Subcutaneous abdominal adipose tissue (tissue), 5 donors: ENCODE results near the gene GRHPR.

Experiments used
- H3K27ac ChIP-seq: one replicate; pipeline ENCODE4 v1.7.0; 2013; ENCODE audit warnings: low read depth, mild to moderate bottlenecking, inconsistent platforms, low read length, moderate library complexity
- H3K27me3 ChIP-seq, 5 donors: one replicate each; pipeline ENCODE4 v1.7.0; 2013; ENCODE audit warnings: low read length in 5 of 5, inconsistent platforms in 1 of 5; ENCODE audit not compliant: control insufficient read depth in 5 of 5, insufficient read depth in 4 of 5
- H3K36me3 ChIP-seq, 5 donors: one replicate each; pipeline ENCODE4 v1.7.0; 2013; ENCODE audit warnings: low read length in 5 of 5; ENCODE audit not compliant: control insufficient read depth in 5 of 5, insufficient read depth in 5 of 5
- H3K4me1 ChIP-seq, 5 donors: one replicate each; pipeline ENCODE4 v1.7.0; 2013; ENCODE audit warnings: low read length in 5 of 5, mild to moderate bottlenecking in 3 of 5, moderate library complexity in 1 of 5; ENCODE audit not compliant: control insufficient read depth in 5 of 5, insufficient read depth in 5 of 5
- H3K4me3 ChIP-seq, 5 donors: one replicate each; pipeline ENCODE4 v1.7.0; 2013; ENCODE audit warnings: low read length in 5 of 5, low read depth in 1 of 5
- H3K9ac ChIP-seq, 5 donors: one replicate each; pipeline ENCODE4 v1.7.0; 2013; ENCODE audit warnings: low read length in 5 of 5, mild to moderate bottlenecking in 4 of 5, moderate library complexity in 3 of 5
- H3K9me3 ChIP-seq, 5 donors: one replicate each; pipeline ENCODE4 v1.7.0; 2013; ENCODE audit warnings: low read length in 5 of 5; ENCODE audit not compliant: control insufficient read depth in 5 of 5
- donor health status: healthy.
- donor health status: healthy.
- donor health status: healthy.
- donor health status: healthy.
- donor health status: healthy.

Gene GRHPR

DNA sequence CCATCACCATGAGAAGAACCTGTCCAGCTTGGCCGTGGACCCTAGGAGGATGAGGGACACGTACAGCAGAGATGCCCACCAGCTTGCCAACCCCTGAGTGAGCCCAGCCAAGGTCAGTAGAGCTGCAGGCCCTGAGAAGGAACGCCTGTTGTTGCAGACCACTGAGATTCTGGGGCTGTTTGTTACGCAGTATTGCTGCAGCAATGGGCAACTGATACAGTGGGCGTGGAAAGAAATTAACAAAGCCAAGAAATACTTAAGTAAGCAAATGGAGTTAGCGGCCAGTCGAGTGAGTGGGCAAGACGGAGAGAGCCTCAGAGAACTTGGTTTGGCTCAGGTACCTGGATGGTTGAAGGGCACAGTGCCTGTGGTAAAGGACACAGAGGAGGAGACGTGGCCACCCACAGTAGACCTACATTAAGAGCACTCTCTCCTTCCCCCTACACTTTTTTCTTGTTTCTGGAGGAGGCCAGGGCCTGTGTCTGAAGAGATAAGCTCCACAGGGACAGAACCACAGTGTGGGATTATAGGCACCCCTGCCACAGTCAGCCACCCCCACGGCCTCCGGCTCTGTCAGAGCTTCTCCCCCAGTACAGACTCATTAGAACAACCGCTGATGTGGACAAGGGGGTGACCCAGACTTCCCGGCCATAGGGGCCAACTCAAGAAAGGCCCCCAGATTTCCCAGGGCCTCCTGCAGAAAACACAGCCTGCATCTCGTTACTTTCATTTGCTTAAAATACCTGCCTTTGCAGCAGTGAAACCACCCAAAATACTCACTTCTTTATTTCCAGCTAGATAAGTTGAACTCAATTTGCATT, 40.1 kb upstream of the GRHPR start:
- Histone ChIP-seq H3K36me3 (no peaks in the 10 kb centered on the region), H3K4me1 (no peaks in the 10 kb centered on the region), H3K9me3 (peaks cover 0 to 6% (median 0%) of the 10 kb centered on the region in 5 donors), H3K27me3 (no peaks in the 10 kb centered on the region), H3K27ac (no peak overlapping the region), H3K4me3 (no peak overlapping the region), H3K9ac (no peak overlapping the region)

DNA sequence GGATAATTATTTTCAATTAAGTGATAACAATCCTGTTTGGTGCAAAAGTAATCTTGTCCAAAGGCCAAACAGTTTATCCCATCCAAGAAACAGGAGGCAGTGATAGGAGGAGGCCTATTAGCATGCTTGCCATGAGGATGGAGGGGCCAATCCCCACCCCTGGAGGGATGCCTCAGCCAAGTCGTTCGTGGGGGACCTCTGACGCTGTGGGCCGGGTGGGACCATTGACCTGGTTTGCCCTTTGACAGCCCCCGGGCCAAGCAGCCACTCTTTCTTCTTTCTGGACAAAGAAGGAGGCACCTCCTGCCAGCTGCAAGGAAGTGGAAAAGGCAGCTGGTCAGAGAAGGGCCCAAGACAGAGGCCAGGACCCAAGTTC, 39.5 kb upstream of the GRHPR start:
- Histone ChIP-seq H3K27ac (no peak overlapping the region), H3K4me1 (no peaks in the 10 kb centered on the region), H3K36me3 (no peaks in the 10 kb centered on the region)

DNA sequence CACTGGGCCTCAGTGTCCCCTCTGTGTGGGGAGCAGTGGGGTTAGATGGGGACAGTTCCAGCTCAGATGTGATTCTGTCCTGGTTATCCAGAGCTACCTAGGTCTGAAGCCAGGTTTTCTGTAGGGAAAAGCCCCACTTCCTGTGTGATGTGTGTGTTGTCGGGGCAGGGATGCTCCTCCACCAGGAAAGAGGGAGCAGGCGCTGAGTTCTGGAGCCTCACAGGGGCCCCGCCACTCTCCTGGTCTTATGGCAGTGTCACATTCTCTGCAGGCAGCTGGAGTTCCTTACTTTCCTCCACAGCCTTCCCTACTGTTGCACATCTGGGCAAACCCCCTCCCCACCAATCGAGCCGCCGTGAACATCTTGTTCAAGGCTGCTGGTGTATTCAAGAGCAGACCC, 39.1 kb upstream of the GRHPR start:
- Histone ChIP-seq H3K36me3 (no peaks in the 10 kb centered on the region), H3K9me3 (peaks cover 0 to 6% (median 0%) of the 10 kb centered on the region in 5 donors), H3K9ac (no peak overlapping the region), H3K27ac (no peak overlapping the region), H3K4me3 (no peak overlapping the region), H3K27me3 (no peaks in the 10 kb centered on the region), H3K4me1 (no peaks in the 10 kb centered on the region)

More for the DNA sequence above, 39.5 kb upstream of the GRHPR start:
- Histone ChIP-seq H3K4me3 (no peak overlapping the region), H3K9me3 (peaks cover 0 to 6% (median 0%) of the 10 kb centered on the region in 5 donors), H3K27me3 (no peaks in the 10 kb centered on the region), H3K9ac (no peak overlapping the region)

DNA sequence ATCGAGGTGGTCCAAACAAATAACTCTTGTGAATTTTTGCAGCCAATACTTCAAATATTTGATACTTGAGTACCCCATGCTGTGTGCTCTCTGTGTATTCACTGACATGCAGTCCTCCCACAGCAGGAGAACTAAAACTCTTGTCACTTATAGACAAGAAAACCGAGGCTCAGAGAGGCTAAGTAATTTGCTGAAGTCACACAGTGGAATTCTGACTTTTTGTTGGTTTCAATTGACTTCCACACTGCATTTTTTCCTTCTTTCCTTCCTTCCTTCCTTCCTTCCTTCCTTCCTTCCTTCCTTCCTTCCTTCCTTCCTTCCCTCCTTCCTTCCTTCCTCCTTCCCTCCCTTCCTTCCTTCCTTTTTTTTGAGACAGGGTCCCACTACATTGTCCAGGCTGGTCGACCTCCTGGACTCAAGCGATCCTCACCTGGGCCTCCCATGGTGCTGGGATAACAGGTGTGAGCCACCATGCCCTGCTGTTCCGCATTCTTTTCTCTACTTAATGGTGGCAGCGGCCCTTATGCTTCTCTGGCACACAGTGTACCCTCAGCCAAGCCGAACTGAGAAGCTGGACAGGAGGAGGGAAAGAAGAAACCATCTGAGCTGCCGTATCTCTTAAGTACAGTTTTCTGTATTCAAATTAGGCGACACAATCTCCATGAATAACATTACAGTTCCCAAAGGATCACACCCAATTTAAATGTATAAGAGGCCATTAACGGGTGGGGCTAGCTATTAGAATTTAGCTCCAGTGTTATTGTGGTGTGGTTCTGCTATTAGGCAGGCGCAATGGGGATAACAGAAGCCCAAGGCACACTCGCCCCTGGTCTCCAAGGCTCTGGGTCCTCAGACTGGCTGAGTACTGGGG, 38.4 kb upstream of the GRHPR start:
- H3K9ac ChIP-seq = no peak overlapping the region
- H3K4me3 ChIP-seq = no peak overlapping the region
- H3K27me3 ChIP-seq = no peaks in the 10 kb centered on the region
- no peaks in the 10 kb centered on the region for H3K36me3 ChIP-seq
- H3K9me3 ChIP-seq = peaks cover 0 to 6% (median 0%) of the 10 kb centered on the region in 5 donors
- no peak overlapping the region for H3K27ac ChIP-seq
- H3K4me1 ChIP-seq = no peaks in the 10 kb centered on the region

DNA sequence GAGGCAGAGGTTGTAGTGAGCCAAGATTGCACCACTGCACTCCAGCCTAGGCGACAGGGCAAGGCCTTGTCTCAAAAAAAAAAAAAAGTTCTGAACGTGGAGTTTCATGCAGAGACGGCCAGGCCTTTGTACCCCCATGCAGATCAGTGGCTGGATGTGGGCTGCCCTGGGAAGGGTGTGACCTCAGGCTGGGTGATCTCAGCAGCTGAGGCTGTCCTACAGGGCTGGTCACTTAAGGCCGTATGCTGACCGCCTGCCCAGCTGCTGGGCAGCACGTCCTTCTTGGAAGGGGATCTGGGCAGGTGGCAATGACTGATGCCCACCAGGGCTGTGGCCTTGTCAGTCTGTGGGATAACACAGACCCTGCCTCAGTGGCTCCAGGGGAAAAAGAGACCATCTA, 37.2 kb upstream of the GRHPR start:
- Histone ChIP-seq H3K4me1 (no peaks in the 10 kb centered on the region), H3K36me3 (no peaks in the 10 kb centered on the region), H3K27me3 (no peaks in the 10 kb centered on the region), H3K9ac (no peak overlapping the region), H3K4me3 (no peak overlapping the region), H3K27ac (no peak overlapping the region), H3K9me3 (peaks cover 0 to 6% (median 0%) of the 10 kb centered on the region in 5 donors)

DNA sequence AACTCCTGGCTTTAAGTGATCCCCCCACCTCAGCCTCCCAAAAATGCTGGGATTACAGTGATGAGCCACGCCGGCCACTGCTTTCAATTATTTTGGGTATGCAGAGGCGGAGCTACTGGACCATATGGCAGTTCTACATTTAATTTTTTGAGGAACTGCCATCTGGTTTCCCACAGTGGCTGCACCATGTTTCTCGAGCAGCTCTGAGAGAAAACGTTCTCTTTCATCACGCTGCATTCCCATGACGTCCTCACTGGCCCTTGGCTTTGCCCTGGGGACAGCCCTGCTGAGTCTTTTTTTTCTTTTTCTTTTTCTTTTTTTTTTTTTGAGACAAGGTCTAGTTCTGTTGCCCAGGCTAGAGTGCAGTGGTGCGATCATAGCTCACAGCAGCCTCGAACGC, 35.5 kb upstream of the GRHPR start:
- Histone ChIP-seq H3K9ac (no peak overlapping the region), H3K27me3 (no peaks in the 10 kb centered on the region), H3K4me1 (no peaks in the 10 kb centered on the region), H3K36me3 (no peaks in the 10 kb centered on the region), H3K27ac (no peak overlapping the region), H3K4me3 (no peak overlapping the region), H3K9me3 (peaks cover 0 to 3% (median 0%) of the 10 kb centered on the region in 5 donors)

DNA sequence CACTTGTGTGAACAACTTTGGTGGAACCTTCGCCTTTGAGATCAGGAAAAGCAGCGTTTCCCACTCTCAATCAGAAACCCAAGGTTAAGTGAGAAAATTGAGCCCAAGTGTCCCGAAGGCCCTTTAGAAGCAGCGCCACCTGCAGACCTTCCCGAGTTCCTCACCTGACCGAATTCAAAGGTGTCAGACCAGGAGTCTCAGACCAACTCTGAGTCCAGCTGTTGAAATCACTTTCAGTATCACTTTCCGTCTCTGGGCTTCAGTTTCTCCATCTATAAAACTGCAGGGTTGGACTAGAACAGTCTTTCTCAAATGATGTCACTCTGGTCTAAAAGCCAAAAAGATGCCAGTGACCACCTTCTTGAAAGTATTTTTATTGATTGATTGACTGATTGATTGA, 31.7 kb upstream of the GRHPR start:
- Histone ChIP-seq H3K9ac (no peak overlapping the region), H3K36me3 (no peaks in the 10 kb centered on the region), H3K27me3 (no peaks in the 10 kb centered on the region), H3K27ac (no peak overlapping the region), H3K4me1 (no peaks in the 10 kb centered on the region), H3K4me3 (no peak overlapping the region), H3K9me3 (no peaks in the 10 kb centered on the region)

DNA sequence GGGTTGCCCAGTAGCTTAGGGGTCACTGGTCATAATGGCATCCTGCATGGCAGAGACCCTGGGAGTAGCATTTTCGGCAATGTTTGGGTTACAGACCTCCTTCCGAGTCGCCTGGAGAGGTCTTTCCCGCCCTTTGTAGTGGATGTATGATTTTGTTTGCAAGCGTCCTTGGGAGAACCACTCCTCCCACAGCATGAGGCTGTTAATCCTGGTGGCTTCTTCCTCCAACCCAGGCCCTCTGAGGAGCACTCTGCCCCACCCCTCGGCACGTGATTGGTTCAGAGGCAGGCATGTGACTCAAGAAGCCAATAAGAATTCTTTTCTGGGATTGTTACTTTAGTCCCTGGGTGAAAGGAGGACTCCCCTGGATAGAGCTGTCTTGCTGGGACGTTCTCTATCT, 30.2 kb upstream of the GRHPR start:
- Histone ChIP-seq H3K27ac (no peak overlapping the region), H3K36me3 (no peaks in the 10 kb centered on the region), H3K27me3 (no peaks in the 10 kb centered on the region), H3K9ac (no peak overlapping the region), H3K9me3 (no peaks in the 10 kb centered on the region), H3K4me1 (no peaks in the 10 kb centered on the region), H3K4me3 (no peak overlapping the region)

DNA sequence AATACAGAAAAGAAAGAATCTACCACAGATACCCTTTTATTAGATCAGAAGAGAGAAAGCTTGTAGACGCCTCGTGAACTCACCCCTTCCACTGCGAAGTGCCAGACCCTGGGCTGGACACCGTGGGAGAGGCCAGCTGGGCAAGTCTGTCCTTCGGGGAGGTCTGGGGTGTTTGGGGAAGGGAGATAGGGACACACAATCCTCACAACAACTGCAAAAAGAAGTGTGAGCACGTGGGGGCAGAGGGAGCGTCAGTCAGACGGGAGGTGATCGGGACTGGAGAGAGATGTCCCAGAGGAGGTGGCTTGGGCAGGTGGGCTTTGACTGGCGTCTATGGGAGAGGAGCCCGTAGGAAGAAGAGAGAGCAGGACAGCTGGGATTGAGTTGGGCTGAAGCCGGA, 27.3 kb upstream of the GRHPR start:
- Histone ChIP-seq H3K36me3 (no peaks in the 10 kb centered on the region), H3K9me3 (no peaks in the 10 kb centered on the region), H3K4me3 (no peak overlapping the region), H3K9ac (no peak overlapping the region), H3K27ac (no peak overlapping the region), H3K4me1 (no peaks in the 10 kb centered on the region), H3K27me3 (no peaks in the 10 kb centered on the region)

DNA sequence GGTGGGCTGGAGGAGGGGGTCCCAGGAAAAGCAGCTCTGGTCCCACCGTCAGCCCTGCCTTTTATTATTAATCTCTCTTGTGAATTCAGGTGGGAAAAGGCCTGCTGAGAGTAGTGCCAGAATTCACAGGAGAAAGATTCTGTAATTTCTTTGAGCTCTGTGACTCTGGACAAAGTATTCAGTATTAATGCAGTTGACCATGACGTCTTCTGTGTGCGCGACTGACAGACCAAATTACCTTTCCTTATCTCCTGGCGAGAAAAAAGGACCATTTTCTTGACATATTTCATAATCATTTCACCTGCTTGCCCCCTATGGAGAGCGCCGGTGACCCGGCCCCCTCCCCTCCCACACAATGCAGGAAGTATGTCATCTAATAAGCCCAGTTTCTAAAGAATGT, 26.8 kb upstream of the GRHPR start:
- Histone ChIP-seq H3K36me3 (no peaks in the 10 kb centered on the region), H3K4me3 (no peak overlapping the region), H3K9ac (no peak overlapping the region), H3K27me3 (no peaks in the 10 kb centered on the region), H3K27ac (no peak overlapping the region), H3K9me3 (no peaks in the 10 kb centered on the region), H3K4me1 (no peaks in the 10 kb centered on the region)
